Measurements from ENCODE around the gene SLC18A3. TPM values are rescaled to one million over a fixed set of nuclear protein-coding genes. Genes with fewer than 3 reads are reported as not detected.

Gene SLC18A3
- total RNA-seq, 1 donor from 2014 or later = 0.34 TPM

DNA sequence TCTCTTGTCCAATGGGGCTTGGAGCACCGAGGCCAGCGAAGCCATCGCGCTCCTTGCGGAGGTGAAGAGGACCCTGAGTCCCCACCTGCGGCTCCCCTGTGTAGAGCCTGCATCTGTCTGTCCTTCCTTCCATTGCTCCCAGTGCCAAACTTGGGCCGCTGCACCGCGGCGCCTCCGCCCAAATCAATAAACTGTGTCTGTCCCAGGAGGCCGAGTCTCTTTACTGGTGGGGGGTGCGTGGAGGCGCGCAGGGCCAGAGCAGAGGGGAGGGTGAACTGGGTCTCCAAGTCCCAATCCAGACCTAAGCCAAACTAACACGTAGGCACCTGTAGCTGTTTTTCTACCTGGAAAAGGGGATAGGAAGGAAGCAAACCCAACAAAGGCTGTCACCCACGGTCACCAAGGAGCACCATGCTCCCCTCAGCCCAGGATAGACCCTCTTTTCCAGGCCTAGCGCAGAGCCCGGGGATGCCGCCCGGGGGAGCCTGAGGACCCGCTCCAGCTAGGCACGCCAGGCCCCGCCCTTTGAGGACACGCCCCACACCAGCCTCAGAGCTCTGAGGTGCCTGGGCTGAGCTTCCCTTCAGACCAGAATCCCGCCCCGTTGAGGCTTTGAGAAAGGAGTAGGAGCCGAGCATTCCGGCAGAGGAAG is 2.5 kb downstream of the SLC18A3 start:
- Mint-ChIP-seq H3K4me1 (peaks cover 9% of the 10 kb centered on the region), H3K27me3 (ENCODE audit: low read depth) (peaks cover 94% of the 10 kb centered on the region), H3K36me3 (no peaks in the 10 kb centered on the region), H3K27ac (no peak overlapping the region), H3K9me3 (no peaks in the 10 kb centered on the region), H3K4me3 (no peak overlapping the region)
- peak in 1 of 2 experiments; percentile 14 for DNase-seq (ENCODE audit: low spot score in 2 of 2, unreplicated experiment in 2 of 2)
- TF ChIP-seq, protein P1, sequence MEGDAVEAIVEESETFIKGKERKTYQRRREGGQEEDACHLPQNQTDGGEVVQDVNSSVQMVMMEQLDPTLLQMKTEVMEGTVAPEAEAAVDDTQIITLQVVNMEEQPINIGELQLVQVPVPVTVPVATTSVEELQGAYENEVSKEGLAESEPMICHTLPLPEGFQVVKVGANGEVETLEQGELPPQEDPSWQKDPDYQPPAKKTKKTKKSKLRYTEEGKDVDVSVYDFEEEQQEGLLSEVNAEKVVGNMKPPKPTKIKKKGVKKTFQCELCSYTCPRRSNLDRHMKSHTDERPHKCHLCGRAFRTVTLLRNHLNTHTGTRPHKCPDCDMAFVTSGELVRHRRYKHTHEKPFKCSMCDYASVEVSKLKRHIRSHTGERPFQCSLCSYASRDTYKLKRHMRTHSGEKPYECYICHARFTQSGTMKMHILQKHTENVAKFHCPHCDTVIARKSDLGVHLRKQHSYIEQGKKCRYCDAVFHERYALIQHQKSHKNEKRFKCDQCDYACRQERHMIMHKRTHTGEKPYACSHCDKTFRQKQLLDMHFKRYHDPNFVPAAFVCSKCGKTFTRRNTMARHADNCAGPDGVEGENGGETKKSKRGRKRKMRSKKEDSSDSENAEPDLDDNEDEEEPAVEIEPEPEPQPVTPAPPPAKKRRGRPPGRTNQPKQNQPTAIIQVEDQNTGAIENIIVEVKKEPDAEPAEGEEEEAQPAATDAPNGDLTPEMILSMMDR (IDR thresholded peaks at IDR 0.05; ENCODE audit: unreplicated experiment) = no peak

DNA sequence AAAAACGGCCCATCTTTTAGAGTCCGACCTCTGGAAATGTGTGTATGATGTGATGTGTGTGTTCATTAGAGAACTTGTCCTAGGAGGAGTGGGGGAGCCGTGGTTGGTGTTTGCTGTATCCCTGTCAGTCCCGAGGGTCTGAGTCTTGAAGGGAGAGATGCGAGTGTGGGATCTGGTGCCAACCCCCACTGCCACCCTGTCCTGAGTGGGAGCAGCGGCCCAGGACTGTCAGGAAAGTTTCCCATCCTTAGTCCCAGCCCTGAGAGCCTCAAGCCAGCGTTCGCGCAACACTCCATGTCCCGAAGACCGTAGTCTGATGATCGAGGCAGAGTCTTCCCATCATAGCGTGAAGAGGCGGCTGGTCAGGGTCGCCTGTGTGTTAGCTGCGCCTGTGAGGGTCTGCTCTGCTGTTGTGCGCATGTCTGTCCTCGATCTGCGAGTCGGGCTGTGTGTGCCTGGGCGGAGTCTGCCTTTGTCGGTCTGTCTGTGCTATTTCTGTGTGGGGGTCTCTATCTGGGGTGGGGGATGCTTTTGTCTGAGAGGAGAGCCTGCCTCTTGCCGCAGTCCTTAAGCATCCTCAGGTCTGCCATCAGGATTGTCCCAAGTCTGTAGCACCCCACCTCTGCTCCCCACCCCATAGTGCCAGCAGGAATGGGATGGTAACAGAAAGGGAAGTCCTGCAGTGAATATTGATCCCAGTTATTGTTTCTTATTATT is 3.2 kb downstream of the SLC18A3 start:
- Mint-ChIP-seq H3K4me3 (no peak overlapping the region), H3K27ac (no peak overlapping the region), H3K4me1 (peaks cover 9% of the 10 kb centered on the region), H3K36me3 (no peaks in the 10 kb centered on the region), H3K27me3 (ENCODE audit: low read depth) (peaks cover 94% of the 10 kb centered on the region), H3K9me3 (no peaks in the 10 kb centered on the region)
- DNase-seq (ENCODE audit: low spot score in 2 of 2, unreplicated experiment in 2 of 2) = peak in 1 of 2 experiments; percentile 10
- TF ChIP-seq, protein P1 (IDR thresholded peaks at IDR 0.05; ENCODE audit: unreplicated experiment) = no peak

DNA sequence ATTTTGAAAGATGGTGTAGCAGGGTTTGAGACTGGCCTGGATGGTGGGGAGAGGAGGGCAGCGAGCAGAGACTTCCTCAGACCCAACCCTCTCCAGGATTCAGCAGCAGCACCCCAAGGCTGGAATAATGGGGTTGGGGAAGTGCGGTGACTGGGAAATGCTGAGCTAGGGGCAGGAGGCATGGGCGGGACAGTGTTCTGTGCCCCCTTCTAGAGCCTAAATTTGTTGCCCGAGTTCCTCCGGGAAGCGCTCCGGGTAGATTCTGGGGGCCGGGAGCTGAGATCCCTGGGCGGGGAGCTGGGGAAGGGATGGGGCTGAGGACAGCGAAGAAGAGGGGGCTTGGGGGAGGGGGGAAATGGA is 3.8 kb downstream of the SLC18A3 start, which contains the start of gene CHAT:
Gene CHAT, plus strand, starts transcription at position 156 of the 360 bp plus-strand sequence. Its CDS starts 153 bp downstream, at position 309.
- Mint-ChIP-seq H3K36me3 (no peaks in the 10 kb centered on the region), H3K27ac (no peak within 1 kb of the TSS), H3K9me3 (no peaks in the 10 kb centered on the region), H3K27me3 (ENCODE audit: low read depth) (peaks cover 94% of the 10 kb centered on the region), H3K4me3 (no peak within 1 kb of the TSS), H3K4me1 (peaks cover 9% of the 10 kb centered on the region)
- DNase-seq (ENCODE audit: low spot score in 2 of 2, unreplicated experiment in 2 of 2) = peak in 1 of 2 experiments; percentile 3
- TF ChIP-seq, protein P1 (IDR thresholded peaks at IDR 0.05; ENCODE audit: unreplicated experiment) = no peak

- peaks cover 94% of the 10 kb centered on the region for H3K27me3 Mint-ChIP-seq (ENCODE audit: low read depth)
- H3K36me3 Mint-ChIP-seq = no peaks in the 10 kb centered on the region
- no peak overlapping the region for H3K27ac Mint-ChIP-seq
- peak in 1 of 2 experiments; percentile 10 for DNase-seq (ENCODE audit: low spot score in 2 of 2, unreplicated experiment in 2 of 2)
- H3K4me3 Mint-ChIP-seq = no peak overlapping the region
- peaks cover 5% of the 10 kb centered on the region for H3K4me1 Mint-ChIP-seq
- TF ChIP-seq, protein P1 (IDR thresholded peaks at IDR 0.05; ENCODE audit: unreplicated experiment) = no peak
- H3K9me3 Mint-ChIP-seq = no peaks in the 10 kb centered on the region
These were observed 4.4 kb downstream of the SLC18A3 start for GRCh38 chr10:49614242-49615198.

GRCh38 chr10:49615213-49615612 is 5.1 kb downstream of the SLC18A3 start:
- peaks cover 5% of the 10 kb centered on the region for H3K4me1 Mint-ChIP-seq
- H3K27ac Mint-ChIP-seq = no peak overlapping the region
- H3K9me3 Mint-ChIP-seq = no peaks in the 10 kb centered on the region
- TF ChIP-seq, protein P1 (IDR thresholded peaks at IDR 0.05; ENCODE audit: unreplicated experiment) = no peak
- no peak overlapping the region for H3K4me3 Mint-ChIP-seq
- peaks cover 97% of the 10 kb centered on the region for H3K27me3 Mint-ChIP-seq (ENCODE audit: low read depth)
- H3K36me3 Mint-ChIP-seq = no peaks in the 10 kb centered on the region
- DNase-seq (ENCODE audit: low spot score in 2 of 2, unreplicated experiment in 2 of 2) = peak in 1 of 2 experiments; percentile 2

Measured in mesothelial cell of epicardium (in vitro differentiated cells).